Lung (tissue), 12 donors: ENCODE results near the gene MAGI2. TPM values are rescaled to one million over a fixed set of nuclear protein-coding genes. Genes with fewer than 3 reads are reported as not detected.

Source experiments
- ATAC-seq: fragments of 200-7000 bp; cut with Tn5 transposase; one replicate; pipeline ENCODE4 v1.9.1; 2020; ENCODE audit warnings: moderate number of reproducible peaks; ENCODE audit not compliant: insufficient read depth, low FRiP score
- DNase-seq, 3 donors: peaks; one replicate each; pipeline ENCODE4 v3.0.0-alpha.2; 2013 to 2017
- H3K27ac ChIP-seq, 2 donors: one replicate each; pipeline ENCODE4 v1.5.1; 2013; ENCODE audit warnings: mild to moderate bottlenecking in 2 of 2, moderate library complexity in 2 of 2, control low read depth in 1 of 2, inconsistent platforms in 1 of 2, low read depth in 1 of 2, low read length in 1 of 2
- H3K27me3 ChIP-seq, 3 donors: one replicate each; pipeline ENCODE4 v1.5.1; 2013; ENCODE audit warnings: low read length in 2 of 3; ENCODE audit not compliant: control insufficient read depth in 3 of 3, insufficient read depth in 3 of 3
- H3K36me3 ChIP-seq, 4 donors: one replicate each; pipeline ENCODE4 v1.5.1; 2013; ENCODE audit warnings: low read length in 4 of 4, mild to moderate bottlenecking in 1 of 4, moderate library complexity in 1 of 4; ENCODE audit not compliant: control insufficient read depth in 4 of 4, insufficient read depth in 4 of 4
- H3K4me1 ChIP-seq, 5 donors: one replicate each; pipeline ENCODE4 v1.5.1; 2013; ENCODE audit warnings: low read length in 5 of 5, mild to moderate bottlenecking in 2 of 5, moderate library complexity in 1 of 5; ENCODE audit not compliant: control insufficient read depth in 5 of 5, insufficient read depth in 5 of 5
- H3K4me3 ChIP-seq: one replicate; pipeline ENCODE4 v1.5.1; 2013; ENCODE audit warnings: mild to moderate bottlenecking, control low read depth, moderate library complexity
- H3K9ac ChIP-seq, 2 donors: one replicate each; pipeline ENCODE4 v1.5.1; 2013; ENCODE audit warnings: low read length in 2 of 2, control low read depth in 1 of 2; ENCODE audit not compliant: insufficient read depth in 1 of 2
- H3K9me3 ChIP-seq, 4 donors: one replicate each; pipeline ENCODE4 v1.5.1; 2013; ENCODE audit warnings: low read length in 3 of 4, mild to moderate bottlenecking in 1 of 4, moderate library complexity in 1 of 4; ENCODE audit not compliant: control insufficient read depth in 4 of 4, insufficient read depth in 3 of 4
- CTCF ChIP-seq: IDR thresholded peaks from 2 replicates; pipeline ENCODE4 v1.5.1; 2012; ENCODE audit warnings: mild to moderate bottlenecking; ENCODE audit errors: control extremely low read depth, extremely low read depth
- WGBS, 2 donors: extraction: QIAGEN DNeasy Blood & Tissue Kit; methylation state at CpG; one replicate each; pipeline ENCODE4 v1.1.7; 2013; 5-methylcytosine and 5-hydroxymethylcytosine counted together
- polyA plus RNA-seq, 2 donors: library from polyadenylated mRNA; stranded (reverse); fragments of 200-250 nt; gene quantifications; one replicate each; pipeline ENCODE4 v1.2.1, GENCODE V29; 2013
- total RNA-seq, 2 donors: library from RNA; depleted of rRNA in 1 of 2; stranded (reverse); fragments of >200 nt in 1 of 2; gene quantifications; one replicate each; pipeline ENCODE4 v1.2.1, GENCODE V29; 2014 to 2021
- donor health status: control.
- donor health status: control.
- donor health status: Bipolar disorder and iron deficiency.
- donor health status: healthy.
- donor health status: DM: yes; HTN: yes; CAD: no.

Gene MAGI2
- total and polyA plus RNA-seq, 4 donors = 0.94 to 18.0 (median 5.3) TPM

- no peaks in the 10 kb centered on the region for H3K27me3 ChIP-seq
- no peaks in the 10 kb centered on the region for H3K36me3 ChIP-seq
- H3K9me3 ChIP-seq = no peaks in the 10 kb centered on the region
- H3K27ac ChIP-seq = no peak overlapping the region
- peak; percentile 58 to 98 (median 97) for DNase-seq
- H3K4me3 ChIP-seq = no peak overlapping the region
- WGBS, 2 donors = 78 to 90% methylated on average over 6 of the region's 6 CpGs
- no peak overlapping the region for H3K9ac ChIP-seq
- TF ChIP-seq CTCF = no peak
- peaks cover 2 to 46% (median 4%) of the 10 kb centered on the region in 5 donors for H3K4me1 ChIP-seq
- ATAC-seq = no peak
These were observed 1258.9 kb downstream of the MAGI2 start for GRCh38 chr7:78194611-78195010.

DNA sequence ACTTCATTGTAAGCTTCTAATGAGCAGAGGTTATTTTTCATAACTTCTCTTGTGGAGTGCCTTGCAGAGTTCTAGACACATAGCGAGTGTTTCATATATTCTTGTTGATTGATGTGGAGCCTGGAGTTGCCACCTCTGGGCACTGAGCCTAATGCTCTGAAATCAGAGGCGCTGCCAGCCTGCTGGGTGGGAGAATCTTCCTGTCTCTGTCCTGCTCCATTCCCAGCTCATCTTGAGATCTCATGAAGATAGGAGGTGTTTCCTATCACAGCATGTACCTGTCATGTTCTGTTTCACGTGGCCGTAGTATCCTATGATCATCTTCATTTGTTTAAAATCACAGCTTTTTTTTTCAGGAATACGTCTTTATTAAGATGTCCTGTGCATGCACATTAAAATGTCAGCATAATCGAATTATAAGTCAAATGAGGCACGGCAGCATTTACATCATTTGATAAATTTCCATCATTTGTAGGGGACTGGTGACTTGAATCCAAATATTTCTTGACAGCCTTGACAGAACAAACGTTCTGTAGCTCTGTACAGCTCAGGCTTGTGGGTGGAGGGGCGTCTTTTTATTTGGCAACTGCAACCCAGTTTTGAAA lies 1261.9 kb downstream of the MAGI2 start:
- Histone ChIP-seq H3K4me3 (no peak overlapping the region), H3K4me1 (peaks cover 0 to 45% (median 4%) of the 10 kb centered on the region in 5 donors), H3K9me3 (no peaks in the 10 kb centered on the region), H3K27me3 (no peaks in the 10 kb centered on the region), H3K27ac (no peak overlapping the region), H3K36me3 (no peaks in the 10 kb centered on the region), H3K9ac (no peak overlapping the region)
- ATAC-seq = no peak
- TF ChIP-seq CTCF = no peak
- 77 to 79% methylated on average over 9 of the region's 9 CpGs for WGBS, 2 donors
- DNase-seq = peak in 1 of 3 donors; percentile 37

DNA sequence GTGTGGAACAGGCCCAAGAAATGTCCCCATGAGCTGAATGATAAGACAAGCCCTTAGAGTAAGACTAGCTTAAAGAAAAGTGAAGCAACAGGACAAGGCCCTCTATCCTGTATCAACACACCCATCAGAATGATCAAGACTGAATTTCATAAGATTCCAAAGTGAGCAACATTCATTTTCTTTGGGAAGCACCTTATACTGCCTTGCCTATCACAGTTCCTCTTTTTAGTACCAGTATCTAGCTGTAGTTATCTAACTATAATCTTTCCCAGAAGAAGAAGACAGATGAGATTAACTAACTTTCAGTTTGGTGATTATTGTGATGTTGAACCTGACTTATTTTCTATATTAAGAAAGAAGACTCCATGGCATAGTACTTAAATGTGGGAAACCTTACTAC lies 1263.7 kb downstream of the MAGI2 start:
- no peaks in the 10 kb centered on the region for H3K9me3 ChIP-seq

More for the DNA sequence above, 1263.7 kb downstream of the MAGI2 start:
- H3K36me3 ChIP-seq = no peaks in the 10 kb centered on the region
- H3K27me3 ChIP-seq = no peaks in the 10 kb centered on the region
- peaks cover 0 to 31% (median 1%) of the 10 kb centered on the region in 5 donors for H3K4me1 ChIP-seq
- H3K4me3 ChIP-seq = no peak overlapping the region
- no peak for TF ChIP-seq CTCF
- ATAC-seq (no peak), DNase-seq (no peak)
- H3K9ac ChIP-seq = no peak overlapping the region
- H3K27ac ChIP-seq = no peak overlapping the region
